Astrocyte (in vitro differentiated cells and primary cell): ENCODE data around the gene INO80E. TPM values are rescaled to one million over a fixed set of nuclear protein-coding genes. Genes with fewer than 3 reads are reported as not detected.

Experiments
- DNase-seq: peaks from one replicate; pipeline ENCODE4 v3.0.0-alpha.2; 2010; ENCODE audit warnings: low read depth
- FAIRE-seq: peaks from 2 replicates; lab custom pipeline; 2011; peaks lifted over from hg19 to GRCh38; lab: Jason Lieb, UNC
- H2AFZ ChIP-seq: 2 replicates; pipeline ENCODE4 v1.6.0; 2012; ENCODE audit warnings: low read depth, low read length, inconsistent platforms
- H3K27ac ChIP-seq: 2 replicates; pipeline ENCODE4 v1.5.1; 2011; ENCODE audit warnings: low read depth, low read length, inconsistent platforms
- H3K27me3 ChIP-seq: 2 replicates; pipeline ENCODE4 v1.6.0; 2011; ENCODE audit warnings: low read length, inconsistent platforms; ENCODE audit not compliant: insufficient read depth
- H3K36me3 ChIP-seq: 2 replicates; pipeline ENCODE4 v1.5.1; 2011; ENCODE audit warnings: low read length, inconsistent platforms; ENCODE audit not compliant: insufficient read depth
- H3K4me1 ChIP-seq: 2 replicates; pipeline ENCODE4 v1.5.1; 2011; ENCODE audit warnings: low read length, inconsistent platforms; ENCODE audit not compliant: insufficient read depth
- H3K4me2 ChIP-seq: 2 replicates; pipeline ENCODE4 v1.6.0; 2012; ENCODE audit warnings: low read length, inconsistent platforms
- H3K4me3 ChIP-seq: 2 replicates; pipeline ENCODE4 v1.5.1; 2011; ENCODE audit warnings: low read depth, mild to moderate bottlenecking, low read length, inconsistent platforms; ENCODE audit not compliant: insufficient read depth
- H3K79me2 ChIP-seq: 2 replicates; pipeline ENCODE4 v1.6.0; 2012; ENCODE audit warnings: mild to moderate bottlenecking, low read length, inconsistent platforms; ENCODE audit not compliant: insufficient read depth
- H3K9ac ChIP-seq: 2 replicates; pipeline ENCODE4 v1.6.0; 2012; ENCODE audit warnings: mild to moderate bottlenecking, low read length, inconsistent platforms
- H3K9me3 ChIP-seq: 2 replicates; pipeline ENCODE4 v1.5.1; 2012; ENCODE audit warnings: low read depth, mild to moderate bottlenecking, low read length, inconsistent platforms; ENCODE audit not compliant: insufficient read depth
- H4K20me1 ChIP-seq: 2 replicates; pipeline ENCODE4 v1.6.0; 2012; ENCODE audit warnings: low read length, inconsistent platforms; ENCODE audit not compliant: insufficient read depth
- H3K27ac Mint-ChIP-seq: one replicate; pipeline ENCODE4 v1.8.0; 2021; ENCODE audit warnings: mild to moderate bottlenecking, mixed read lengths; ENCODE audit not compliant: unreplicated experiment
- H3K27me3 Mint-ChIP-seq: one replicate; pipeline ENCODE4 v1.8.0; 2021; ENCODE audit warnings: low read depth, mixed read lengths; ENCODE audit not compliant: unreplicated experiment
- H3K36me3 Mint-ChIP-seq: one replicate; pipeline ENCODE4 v1.8.0; 2021; ENCODE audit warnings: low read depth, mixed read lengths; ENCODE audit not compliant: unreplicated experiment
- H3K4me1 Mint-ChIP-seq: one replicate; pipeline ENCODE4 v1.8.0; 2021; ENCODE audit warnings: low read depth, mixed read lengths; ENCODE audit not compliant: unreplicated experiment
- H3K4me3 Mint-ChIP-seq: one replicate; pipeline ENCODE4 v1.8.0; 2021; ENCODE audit warnings: mild to moderate bottlenecking, moderate library complexity, mixed read lengths; ENCODE audit not compliant: unreplicated experiment
- H3K9me3 Mint-ChIP-seq: one replicate; pipeline ENCODE4 v1.8.0; 2021; ENCODE audit warnings: mild to moderate bottlenecking, mixed read lengths; ENCODE audit not compliant: unreplicated experiment
- CTCF ChIP-seq: IDR thresholded peaks from 2 replicates; pipeline ENCODE4 v1.5.1; 2011; ENCODE audit warnings: low read depth, mild to moderate bottlenecking, inconsistent platforms, low read length, moderate library complexity; ENCODE audit not compliant: insufficient read depth
- EZH2 ChIP-seq: IDR thresholded peaks from 2 replicates; pipeline ENCODE4 v1.6.1; 2012; ENCODE audit warnings: mild to moderate bottlenecking, low read length, inconsistent platforms; ENCODE audit not compliant: insufficient read depth
- total RNA-seq: library from RNA; stranded (reverse); gene quantifications from 2 replicates; pipeline ENCODE4 v1.2.1, GENCODE V29; 2021

Gene INO80E
- total RNA-seq, 1 donor from 2014 or later = 58.5 TPM

GRCh38 chr16:30049871-30050270 lies 53.8 kb downstream of the INO80E start:
- peaks cover 9% of the 10 kb centered on the region for H3K27me3 Mint-ChIP-seq
- TF ChIP-seq EZH2 (no peak), CTCF (no peak)
- no peaks in the 10 kb centered on the region for H3K36me3 Mint-ChIP-seq
- DNase-seq = no peak
- Histone ChIP-seq H3K9me3 (no peaks in the 10 kb centered on the region), H4K20me1 (peaks cover 3% of the 10 kb centered on the region), H3K4me3 (no peak overlapping the region), H3K4me2 (no peak overlapping the region), H3K4me1 (peaks cover 19% of the 10 kb centered on the region), H3K27ac (no peak overlapping the region), H3K27me3 (no peaks in the 10 kb centered on the region), H3K36me3 (no peaks in the 10 kb centered on the region), H2AFZ (no peak overlapping the region), H3K9ac (no peak overlapping the region), H3K79me2 (peaks cover 6% of the 10 kb centered on the region)
- H3K4me1 Mint-ChIP-seq = peaks cover 14% of the 10 kb centered on the region
- H3K9me3 Mint-ChIP-seq = peaks cover 1% of the 10 kb centered on the region
- no peak for FAIRE-seq
- H3K27ac Mint-ChIP-seq = no peak overlapping the region
- no peak overlapping the region for H3K4me3 Mint-ChIP-seq

- no peak for FAIRE-seq
- Histone ChIP-seq H3K9me3 (no peaks in the 10 kb centered on the region), H2AFZ (peak overlapping the region; percentile 48), H3K27ac (peak overlapping the region; percentile 57), H3K4me2 (peak overlapping the region; percentile 2), H3K27me3 (no peaks in the 10 kb centered on the region), H4K20me1 (peaks cover 3% of the 10 kb centered on the region), H3K4me1 (peaks cover 19% of the 10 kb centered on the region), H3K9ac (peak overlapping the region; percentile 9), H3K36me3 (no peaks in the 10 kb centered on the region), H3K79me2 (peaks cover 6% of the 10 kb centered on the region), H3K4me3 (no peak overlapping the region)
- Mint-ChIP-seq H3K4me3 (peak overlapping the region; percentile 78), H3K27me3 (peaks cover 6% of the 10 kb centered on the region), H3K36me3 (peaks cover 3% of the 10 kb centered on the region), H3K27ac (peak overlapping the region; percentile 79), H3K4me1 (peaks cover 14% of the 10 kb centered on the region), H3K9me3 (no peaks in the 10 kb centered on the region)
- TF ChIP-seq EZH2 (no peak), CTCF (no peak)
- DNase-seq = peak; percentile 79
Measured at GRCh38 chr16:30051518-30051917, 55.5 kb downstream of the INO80E start.

- FAIRE-seq = no peak
- peaks cover 6% of the 10 kb centered on the region for H3K79me2 ChIP-seq
- H3K9me3 Mint-ChIP-seq = no peaks in the 10 kb centered on the region
- H2AFZ ChIP-seq = peak overlapping the region; percentile 80
- no peaks in the 10 kb centered on the region for H3K27me3 Mint-ChIP-seq
- no peaks in the 10 kb centered on the region for H3K9me3 ChIP-seq
- H3K4me1 Mint-ChIP-seq = peaks cover 14% of the 10 kb centered on the region
- H3K27me3 ChIP-seq = no peaks in the 10 kb centered on the region
- no peak for TF ChIP-seq CTCF
- no peak for TF ChIP-seq EZH2
- H3K4me3 Mint-ChIP-seq = peak overlapping the region; percentile 85
- peak overlapping the region; percentile 79 for H3K27ac Mint-ChIP-seq
- peaks cover 19% of the 10 kb centered on the region for H3K4me1 ChIP-seq
- peaks cover 3% of the 10 kb centered on the region for H4K20me1 ChIP-seq
- peak overlapping the region; percentile 85 for H3K9ac ChIP-seq
- peak overlapping the region; percentile 100 for H3K4me2 ChIP-seq
- H3K27ac ChIP-seq = peak overlapping the region; percentile 78
- H3K36me3 Mint-ChIP-seq = peaks cover 3% of the 10 kb centered on the region
- H3K36me3 ChIP-seq = no peaks in the 10 kb centered on the region
- H3K4me3 ChIP-seq = peak overlapping the region; percentile 75
- peak; percentile 76 for DNase-seq
Measured at GRCh38 chr16:30052671-30053372, 56.8 kb downstream of the INO80E start.
